GM12875 (cell line): Measurements from ENCODE around the gene SH3TC1.

Source experiments
- H3K4me3 ChIP-seq: one replicate; pipeline ENCODE4 v1.5.1; 2011; ENCODE audit warnings: low read depth, low read length, control low read depth
- CTCF ChIP-seq: IDR thresholded peaks from 2 replicates; pipeline ENCODE4 v1.5.1; 2011; ENCODE audit warnings: low read depth, mild to moderate bottlenecking, control low read depth, inconsistent platforms, low read length, moderate library complexity, borderline replicate concordance; ENCODE audit not compliant: insufficient read depth

The SH3TC1 gene

DNA sequence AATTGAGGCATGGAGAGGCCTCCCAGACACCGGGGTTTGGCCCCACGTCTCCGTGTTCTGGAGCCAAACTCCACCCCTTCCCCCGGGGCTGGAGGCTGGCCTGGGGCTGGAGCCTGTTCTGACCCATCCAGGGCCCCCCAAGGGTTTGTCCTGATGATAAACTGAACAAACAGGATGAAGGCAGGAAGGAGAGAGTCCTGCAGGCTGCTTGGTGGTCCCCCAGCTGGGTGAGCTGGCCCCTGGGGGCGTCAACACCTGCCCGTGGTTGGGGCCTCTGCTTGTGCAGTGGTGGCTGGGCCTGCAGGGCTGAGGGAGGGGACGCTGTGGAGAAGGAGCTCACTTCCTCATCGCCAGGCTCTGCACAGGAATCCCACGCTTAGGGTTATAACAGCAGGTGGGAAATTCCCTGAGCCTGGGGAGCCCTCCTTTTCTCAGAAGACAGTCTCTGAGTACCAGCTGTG lies 2.3 kb downstream of the SH3TC1 start:
- peak overlapping the region; percentile 62 for H3K4me3 ChIP-seq
- TF ChIP-seq CTCF: no peak

DNA sequence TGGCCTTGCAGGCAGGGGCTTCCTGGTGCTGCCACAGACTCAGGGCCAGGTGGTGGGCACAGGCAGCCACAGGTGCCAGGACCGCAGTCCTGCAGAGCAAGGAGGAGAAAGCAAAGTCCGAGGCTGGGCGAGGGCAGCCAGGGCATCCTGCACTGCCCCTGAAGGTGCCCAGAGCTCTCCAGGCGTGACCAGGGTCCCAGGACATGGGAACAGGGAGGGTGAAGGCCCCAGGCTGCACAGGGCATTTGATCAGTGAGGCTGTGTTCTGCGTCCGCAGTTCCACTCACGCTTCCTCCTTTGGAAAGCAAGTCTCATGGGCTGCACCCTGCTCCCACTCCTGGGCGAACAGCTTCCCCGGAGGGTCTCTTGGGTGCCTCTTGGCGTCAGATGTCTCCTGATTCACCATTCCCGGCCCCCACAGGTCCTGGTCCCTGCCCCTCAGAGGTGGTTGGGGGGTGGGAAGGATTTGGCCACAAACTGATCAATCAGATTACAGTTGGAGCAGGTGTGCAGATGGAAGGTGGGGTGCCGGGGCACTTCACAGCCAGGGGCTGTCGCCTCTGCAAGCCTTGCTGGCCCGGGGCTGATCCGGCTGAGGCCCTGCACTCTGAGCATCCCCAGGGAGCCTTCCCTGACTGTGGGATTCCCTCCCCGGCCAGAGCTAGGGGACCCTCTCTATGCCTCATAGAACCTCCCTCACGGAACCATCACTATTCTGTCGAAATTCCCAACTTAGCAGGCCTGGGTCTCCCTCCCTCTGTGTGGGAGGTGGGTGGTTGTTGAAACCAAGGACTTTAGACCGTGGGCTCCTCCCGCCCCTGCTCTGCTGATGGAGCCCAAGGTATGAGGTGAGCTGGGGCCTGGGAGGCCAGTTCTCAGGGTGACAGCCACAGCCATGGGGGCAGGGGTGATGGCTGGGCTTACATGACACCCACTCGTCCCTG lies 3.3 kb downstream of the SH3TC1 start:
- TF ChIP-seq CTCF: no peak
- H3K4me3 ChIP-seq: peak overlapping the region; percentile 62

GRCh38 chr4:8203052-8203401 lies 3.9 kb downstream of the SH3TC1 start:
- TF ChIP-seq CTCF: no peak
- no peak overlapping the region for H3K4me3 ChIP-seq

DNA sequence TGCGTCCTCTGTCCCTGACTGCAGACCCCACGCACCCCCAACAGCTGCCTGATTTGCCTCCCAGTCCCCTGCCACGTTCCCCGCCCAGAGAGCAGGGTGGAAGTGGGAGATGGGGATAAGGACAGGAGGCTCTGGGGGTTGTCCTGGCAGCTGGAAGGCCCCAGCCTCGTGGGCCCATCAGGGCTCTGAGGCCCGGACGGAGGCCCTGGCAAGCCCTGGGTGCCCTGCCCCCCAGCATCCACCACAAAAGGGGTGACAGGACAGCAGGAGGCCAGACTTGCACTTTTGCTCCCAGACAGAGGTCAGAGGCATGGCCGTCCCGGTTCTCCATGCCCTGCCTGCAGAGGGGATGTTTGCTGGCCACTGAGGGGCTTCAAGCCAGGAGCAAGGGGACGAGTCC lies 4.7 kb downstream of the SH3TC1 start:
- H3K4me3 ChIP-seq: no peak overlapping the region
- TF ChIP-seq CTCF: no peak

- no peak for TF ChIP-seq CTCF
- H3K4me3 ChIP-seq: no peak overlapping the region
These were observed 5.6 kb downstream of the SH3TC1 start for GRCh38 chr4:8204576-8205227.

DNA sequence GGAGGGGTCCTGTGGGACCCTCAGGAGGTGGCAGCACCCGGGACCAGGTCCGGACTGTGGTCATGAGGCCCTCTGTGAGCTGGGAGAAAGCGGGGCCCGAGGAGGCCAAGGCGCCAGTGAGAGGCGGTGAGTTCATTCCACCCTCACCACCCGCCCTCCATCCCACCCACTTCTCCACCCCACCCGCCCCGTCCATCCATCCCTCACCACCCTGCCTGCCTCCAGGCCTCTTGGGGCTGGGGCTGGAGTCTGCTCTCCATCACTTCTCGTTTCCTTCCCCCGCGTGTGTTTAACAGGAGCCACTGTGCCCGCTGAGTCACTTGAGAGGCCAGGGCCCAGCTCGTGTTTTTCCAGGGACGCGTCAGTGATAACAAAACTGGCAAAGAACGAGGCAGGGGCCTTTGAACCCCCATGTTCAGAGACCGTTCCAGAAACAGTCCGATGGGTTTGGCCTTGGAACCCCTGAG lies 6.2 kb downstream of the SH3TC1 start:
- TF ChIP-seq CTCF: no peak
- H3K4me3 ChIP-seq: no peak overlapping the region
